NCI-H1092 treated with DMSO at 0.1 percent for 48 hours (cell line): Measurements from ENCODE around the gene NREP.

Source experiments
- DNase-seq: peaks from one replicate; lab custom pipeline; 2025; lab: John Stamatoyannopoulos, UW

NREP gene

GRCh38 chr5:111765613-111766571 is 8.9 kb upstream of the NREP start:
- no peak for DNase-seq

- DNase-seq = no peak
Measured at GRCh38 chr5:111764019-111764418, 7.0 kb upstream of the NREP start.

GRCh38 chr5:111762895-111763294 is 5.9 kb upstream of the NREP start:
- DNase-seq = no peak

DNA sequence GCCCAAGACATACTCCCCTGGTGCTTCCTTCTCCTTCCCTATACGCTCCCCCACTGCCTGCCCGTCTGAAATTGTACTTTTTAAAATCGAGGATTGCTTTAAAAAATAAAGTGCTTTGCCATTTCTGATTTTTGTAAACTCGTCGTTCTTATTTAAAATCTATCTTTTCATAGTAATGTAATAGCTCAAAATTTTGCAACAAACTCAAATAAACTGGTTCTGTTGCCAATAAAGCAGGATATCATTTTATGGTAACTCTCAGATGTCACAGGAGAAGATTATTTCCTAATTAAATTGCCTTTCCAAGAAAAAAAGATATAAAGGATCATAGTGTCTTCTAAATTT is 1.3 kb upstream of the NREP start:
- DNase-seq = no peak

GRCh38 chr5:111757355-111758283 is 625 bp upstream of the NREP start:
- DNase-seq = peak; percentile 87

GRCh38 chr5:111755942-111756381 is 1.0 kb downstream of the NREP start:
- peak; percentile 35 for DNase-seq

- no peak for DNase-seq
Measured at GRCh38 chr5:111755345-111755941, 1.6 kb downstream of the NREP start.

DNA sequence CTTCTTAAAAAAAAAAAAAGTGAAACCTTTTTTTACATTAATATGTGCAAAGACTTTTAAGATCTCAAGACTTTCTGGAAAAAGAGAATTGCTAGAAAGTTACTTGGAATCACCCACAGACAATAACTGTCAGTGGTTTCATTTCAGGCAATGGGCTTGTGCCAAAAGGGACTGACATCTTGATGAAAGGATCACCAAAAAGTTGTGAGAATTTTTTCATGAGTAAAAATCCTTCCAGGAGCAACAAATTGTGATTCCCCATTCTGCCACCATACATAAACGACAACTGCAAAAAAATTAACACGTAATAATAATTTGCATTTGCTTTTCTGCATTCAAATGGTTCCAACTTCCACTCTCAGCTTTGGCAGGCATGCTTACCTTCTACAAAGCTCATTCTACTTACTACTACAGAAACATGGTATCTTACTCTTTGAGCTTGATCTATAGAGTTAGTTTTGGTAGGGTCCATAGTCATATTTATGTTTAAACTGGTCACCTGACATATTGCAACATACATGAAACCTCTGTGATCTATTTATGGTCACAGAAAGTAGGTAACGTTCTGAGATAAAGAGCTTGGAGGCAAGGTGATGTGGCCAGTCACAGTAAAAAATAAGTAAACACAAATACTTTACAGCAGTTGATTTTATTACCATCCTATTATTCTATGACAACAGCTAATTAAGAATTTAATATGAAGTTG is 3.0 kb downstream of the NREP start:
- no peak for DNase-seq

DNA sequence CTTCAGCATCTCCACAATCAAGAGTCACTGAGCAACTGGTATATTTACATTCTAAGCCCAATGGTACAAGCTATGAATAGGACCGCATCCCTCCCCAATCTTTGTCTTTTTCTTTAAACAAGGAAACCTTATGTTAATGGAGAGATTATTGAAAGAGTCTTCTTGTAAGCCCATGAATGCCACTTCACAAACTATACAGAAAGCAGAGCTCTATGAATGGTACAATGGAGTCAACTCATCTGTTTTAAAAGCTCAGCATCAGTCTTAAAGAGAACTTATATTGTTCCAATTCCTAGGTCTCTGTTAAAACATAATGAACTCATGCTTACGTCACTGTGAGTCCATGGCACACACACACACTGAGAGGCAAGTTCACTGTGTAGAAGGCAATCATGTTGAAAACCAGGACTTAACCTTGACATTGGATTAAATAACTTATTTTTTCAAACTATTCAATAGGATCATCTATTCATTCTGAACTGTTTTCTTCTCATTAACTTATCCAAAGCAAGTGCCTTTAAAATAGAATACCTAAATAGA is 4.5 kb downstream of the NREP start:
- no peak for DNase-seq

GRCh38 chr5:111749303-111750026 is 7.5 kb downstream of the NREP start:
- no peak for DNase-seq

- no peak for DNase-seq
Measured at GRCh38 chr5:111748304-111748763, 8.7 kb downstream of the NREP start.

GRCh38 chr5:111747337-111747736 is 9.7 kb downstream of the NREP start:
- DNase-seq = no peak

DNA sequence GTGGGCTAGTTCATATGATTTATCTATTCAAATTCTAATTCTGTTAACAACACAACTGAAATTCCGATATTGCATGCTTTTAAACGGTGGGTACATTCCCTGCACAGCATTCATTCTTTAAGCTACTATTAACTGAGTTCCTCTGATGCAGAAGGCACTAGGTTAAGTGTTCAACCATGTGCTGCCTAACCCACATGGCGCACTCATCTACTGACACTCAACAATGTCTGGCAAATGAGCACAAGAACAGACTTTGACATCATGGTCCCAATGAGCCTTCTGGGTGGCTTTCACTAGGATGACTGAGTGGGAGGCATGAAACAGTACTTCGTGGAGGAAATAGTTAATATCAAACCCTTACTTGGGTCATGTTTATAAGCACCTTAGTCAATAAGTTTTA is 10.2 kb downstream of the NREP start:
- no peak for DNase-seq

GRCh38 chr5:111745075-111745739 is 11.8 kb downstream of the NREP start:
- no peak for DNase-seq

DNA sequence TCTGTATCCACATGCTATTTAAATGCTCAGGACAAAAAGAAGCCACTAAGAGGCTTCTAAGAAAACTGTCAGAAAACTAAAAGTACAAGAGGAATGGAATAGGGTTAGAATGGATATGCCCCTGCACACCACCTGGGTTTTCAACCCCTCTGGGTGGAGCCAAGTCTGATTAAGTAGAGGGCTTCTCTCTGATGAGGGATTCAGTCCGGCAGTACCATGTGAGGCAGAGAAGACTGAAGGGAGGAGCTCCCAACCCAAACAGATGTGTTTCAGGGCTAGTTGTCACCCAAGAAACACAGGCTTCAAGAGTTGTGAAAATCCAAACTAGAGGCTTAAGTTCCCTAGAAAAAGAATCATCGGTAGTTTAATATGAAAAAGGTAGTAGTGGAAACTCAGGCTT is 12.5 kb downstream of the NREP start:
- DNase-seq = no peak

DNA sequence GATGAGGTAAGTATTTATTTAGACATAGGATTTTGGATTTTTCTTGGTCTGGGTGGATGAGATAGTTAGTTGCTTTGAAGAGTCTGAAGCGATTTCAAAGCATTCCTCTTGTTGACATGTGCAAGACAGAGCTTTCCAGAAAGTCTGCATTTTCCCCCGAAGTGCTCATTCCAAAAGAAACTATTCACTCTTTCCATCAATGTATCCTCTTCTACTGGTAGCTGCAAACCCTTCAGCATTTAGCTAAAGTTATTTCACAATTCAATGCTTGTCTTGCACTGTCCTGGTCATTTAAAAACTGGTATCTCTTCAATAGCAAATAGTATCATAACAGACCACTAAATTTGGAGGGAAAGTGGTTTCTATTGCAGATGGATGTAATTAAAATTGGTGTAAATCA is 13.0 kb downstream of the NREP start:
- DNase-seq = no peak

- no peak for DNase-seq
Measured at GRCh38 chr5:111743512-111743911, 13.5 kb downstream of the NREP start.

GRCh38 chr5:111742177-111742994 is 14.6 kb downstream of the NREP start:
- DNase-seq = peak; percentile 37

GRCh38 chr5:111741278-111741677 is 15.7 kb downstream of the NREP start:
- DNase-seq = peak; percentile 75
